ACC112 (cell line): Measurements from ENCODE around the gene TPRKB.
"Not testable (repeated sequence)": the region's sequence is repeated elsewhere in the genome, so short reads cannot be mapped to it uniquely, and the experiment has no call there.

ENCODE experiments used
- H2AFZ ChIP-seq: fragments of 200-600 bp; sonication (generic); one replicate; pipeline ENCODE4 v1.6.0; 2017; ENCODE audit warnings: antibody characterized with exemption, low read length; ENCODE audit not compliant: unreplicated experiment
- H3K27ac ChIP-seq: fragments of 200-600 bp; sonication (generic); 2 replicates; pipeline ENCODE4 v1.5.1; 2014; ENCODE audit warnings: low read depth, mild to moderate bottlenecking, antibody characterized with exemption, low read length, moderate library complexity
- H3K27me3 ChIP-seq: fragments of 200-600 bp; sonication (generic); 2 replicates; pipeline ENCODE4 v1.6.1; 2014; ENCODE audit warnings: mild to moderate bottlenecking, antibody characterized with exemption, low read length, moderate library complexity, mixed read lengths; ENCODE audit not compliant: insufficient read depth
- H3K36me3 ChIP-seq: fragments of 200-600 bp; sonication (generic); 2 replicates; pipeline ENCODE4 v1.6.1; 2016; ENCODE audit warnings: mild to moderate bottlenecking, antibody characterized with exemption, low read length, moderate library complexity, mixed read lengths; ENCODE audit not compliant: insufficient read depth
- H3K4me1 ChIP-seq: fragments of 200-600 bp; sonication (generic); one replicate; pipeline ENCODE4 v1.6.1; 2016; ENCODE audit warnings: low read length, mixed read lengths; ENCODE audit not compliant: insufficient read depth, unreplicated experiment, control insufficient read depth
- H3K4me3 ChIP-seq: fragments of 200-600 bp; sonication (generic); 2 replicates; pipeline ENCODE4 v1.5.1; 2014; ENCODE audit warnings: mild to moderate bottlenecking, low read depth, low read length
- H3K79me2 ChIP-seq: fragments of 200-600 bp; sonication (generic); one replicate; pipeline ENCODE4 v1.6.0; 2016; ENCODE audit warnings: low read length; ENCODE audit not compliant: control insufficient read depth, unreplicated experiment, insufficient read depth

Gene TPRKB

DNA sequence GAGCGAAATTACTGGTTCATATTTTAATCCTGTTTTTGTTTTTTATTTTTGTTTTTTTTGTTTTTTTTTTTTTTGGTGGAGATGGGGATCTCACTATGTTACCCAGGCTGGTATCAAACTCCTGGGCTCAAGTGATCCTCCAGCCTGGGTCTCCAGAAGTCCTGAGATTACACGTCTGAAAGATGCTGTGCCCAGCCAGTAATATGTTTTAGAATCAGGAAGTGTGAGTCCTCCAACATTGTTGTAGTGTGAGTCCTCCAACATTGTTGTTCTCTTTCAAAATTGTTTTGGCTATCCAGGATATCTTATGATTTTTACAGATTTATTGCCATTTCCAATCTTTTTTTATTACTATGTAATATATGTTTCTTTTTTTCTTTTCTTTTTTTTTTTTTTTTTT lies 23.1 kb downstream of the TPRKB start:
- Histone ChIP-seq H3K79me2 (no peaks in the 10 kb centered on the region), H3K4me1 (peaks cover 7% of the 10 kb centered on the region), H3K27ac (no peak overlapping the region), H3K36me3 (no peaks in the 10 kb centered on the region), H3K27me3 (peaks cover 37% of the 10 kb centered on the region), H2AFZ (no peak overlapping the region), H3K4me3 (no peak overlapping the region)

DNA sequence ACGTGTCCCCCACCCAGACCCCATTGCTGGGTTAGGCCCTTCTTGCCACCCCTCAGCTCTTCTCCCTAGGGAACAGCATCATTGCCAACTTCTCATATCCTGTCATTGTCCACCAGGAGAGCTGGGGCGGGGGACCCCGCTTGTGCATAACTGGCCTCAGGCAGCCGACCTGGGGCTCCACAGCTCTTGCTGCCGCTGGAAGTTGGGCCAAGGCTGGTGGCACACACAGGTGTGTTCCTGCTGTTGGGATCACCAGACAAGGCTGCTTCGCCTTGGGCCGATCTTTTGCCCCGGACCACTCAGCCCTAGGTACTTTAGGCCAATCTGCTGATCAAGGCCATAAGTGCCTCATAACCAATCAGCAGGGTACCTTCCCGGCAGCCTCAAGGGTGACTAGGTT lies 28.6 kb downstream of the TPRKB start:
- H3K27me3 ChIP-seq: peaks cover 31% of the 10 kb centered on the region

DNA sequence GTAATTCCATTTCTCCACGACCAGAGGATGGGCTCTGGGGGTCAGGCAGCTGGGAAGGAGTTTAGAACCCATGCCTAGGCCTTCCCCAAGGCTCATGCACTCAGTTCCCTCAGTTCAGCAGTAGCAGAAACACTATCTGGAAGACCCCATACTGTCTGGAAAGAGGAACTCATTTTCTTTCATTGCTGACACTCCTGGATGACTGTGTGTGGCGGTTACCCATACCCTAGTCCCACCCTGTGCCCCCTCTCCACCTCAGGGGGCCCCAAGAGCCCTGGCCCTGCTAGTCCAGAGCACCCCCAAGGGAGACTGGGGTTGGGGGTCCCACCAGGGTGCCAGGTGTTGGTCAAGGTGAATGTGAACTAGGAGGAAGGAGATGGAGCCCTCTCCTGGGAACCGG lies 29.5 kb downstream of the TPRKB start:
- Histone ChIP-seq H3K4me3 (no peak overlapping the region), H3K27ac (no peak overlapping the region), H3K27me3 (peaks cover 25% of the 10 kb centered on the region), H3K4me1 (no peaks in the 10 kb centered on the region), H2AFZ (no peak overlapping the region), H3K79me2 (no peaks in the 10 kb centered on the region), H3K36me3 (no peaks in the 10 kb centered on the region)

More for the DNA sequence above, 28.6 kb downstream of the TPRKB start:
- Histone ChIP-seq H3K4me3 (no peak overlapping the region), H3K79me2 (no peaks in the 10 kb centered on the region), H3K27ac (no peak overlapping the region), H3K4me1 (no peaks in the 10 kb centered on the region), H3K36me3 (no peaks in the 10 kb centered on the region), H2AFZ (no peak overlapping the region)

DNA sequence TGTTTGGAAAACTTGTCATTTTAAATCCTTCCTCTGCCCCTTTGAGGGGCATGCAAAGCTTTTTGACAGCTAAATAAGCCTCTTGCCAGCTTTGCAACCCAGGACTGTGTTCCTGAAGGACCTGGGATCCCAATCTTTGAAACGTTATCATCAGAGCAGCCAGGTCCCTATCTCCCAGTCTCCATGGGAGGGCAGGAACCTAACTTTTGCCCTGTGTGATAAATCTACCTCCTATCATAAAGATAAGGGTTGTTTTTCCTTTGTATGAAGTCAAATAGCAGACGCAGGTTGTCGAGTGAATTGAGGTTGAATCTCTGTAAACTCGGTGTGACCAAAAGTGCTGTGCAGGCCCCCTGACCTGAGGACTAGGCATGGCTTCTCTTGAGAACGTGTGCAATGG lies 30.1 kb downstream of the TPRKB start:
- no peak overlapping the region for H2AFZ ChIP-seq
- peaks cover 25% of the 10 kb centered on the region for H3K27me3 ChIP-seq
- no peak overlapping the region for H3K27ac ChIP-seq
- H3K4me3 ChIP-seq: no peak overlapping the region
- no peaks in the 10 kb centered on the region for H3K79me2 ChIP-seq
- H3K36me3 ChIP-seq: no peaks in the 10 kb centered on the region
- no peaks in the 10 kb centered on the region for H3K4me1 ChIP-seq

DNA sequence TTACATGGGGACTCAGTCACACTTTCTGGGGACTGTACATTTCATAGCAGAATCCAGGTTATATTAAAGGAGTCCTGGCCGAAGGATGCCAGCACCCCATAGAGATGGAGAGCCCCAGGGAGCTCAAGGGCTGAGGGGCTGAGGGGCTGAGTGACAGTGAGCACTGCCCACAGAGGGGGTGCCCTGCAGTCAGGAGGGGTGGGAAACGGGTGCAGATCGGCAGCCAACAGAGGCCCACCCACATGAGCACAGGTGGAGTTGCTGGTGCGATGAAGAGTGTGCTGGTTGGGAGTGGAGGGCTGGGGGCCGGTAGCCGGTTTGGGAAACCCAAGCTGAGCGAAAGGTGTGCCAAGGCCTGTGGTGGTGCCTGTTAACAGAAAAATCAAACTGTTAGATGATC lies 32.1 kb downstream of the TPRKB start:
- no peaks in the 10 kb centered on the region for H3K79me2 ChIP-seq
- H3K36me3 ChIP-seq: no peaks in the 10 kb centered on the region
- no peak overlapping the region for H3K4me3 ChIP-seq
- H3K4me1 ChIP-seq: no peaks in the 10 kb centered on the region
- peaks cover 26% of the 10 kb centered on the region for H3K27me3 ChIP-seq
- H3K27ac ChIP-seq: no peak overlapping the region
- no peak overlapping the region for H2AFZ ChIP-seq

DNA sequence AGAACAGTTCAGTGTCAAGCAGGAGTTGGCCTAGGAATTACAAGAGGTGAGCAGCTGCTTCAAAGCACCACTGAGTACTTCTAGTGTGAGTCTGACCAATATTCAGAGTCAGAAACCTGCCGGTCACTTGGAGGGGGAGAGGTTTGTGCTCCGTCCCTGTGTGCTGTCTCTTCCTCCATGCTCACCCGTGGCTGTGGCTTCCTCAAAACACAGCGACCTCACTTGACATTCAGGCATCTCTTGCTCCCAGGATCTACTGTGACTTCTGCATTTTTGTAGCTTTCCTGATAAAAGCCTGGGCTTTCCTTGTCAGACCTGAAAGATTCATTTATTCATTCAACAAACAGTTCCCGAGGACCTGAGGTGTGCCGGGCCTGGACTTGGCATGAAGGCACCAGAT lies 32.9 kb downstream of the TPRKB start:
- Histone ChIP-seq H3K36me3 (no peaks in the 10 kb centered on the region), H3K27ac (no peak overlapping the region), H2AFZ (no peak overlapping the region), H3K4me3 (no peak overlapping the region), H3K27me3 (peaks cover 29% of the 10 kb centered on the region), H3K79me2 (no peaks in the 10 kb centered on the region), H3K4me1 (no peaks in the 10 kb centered on the region)

DNA sequence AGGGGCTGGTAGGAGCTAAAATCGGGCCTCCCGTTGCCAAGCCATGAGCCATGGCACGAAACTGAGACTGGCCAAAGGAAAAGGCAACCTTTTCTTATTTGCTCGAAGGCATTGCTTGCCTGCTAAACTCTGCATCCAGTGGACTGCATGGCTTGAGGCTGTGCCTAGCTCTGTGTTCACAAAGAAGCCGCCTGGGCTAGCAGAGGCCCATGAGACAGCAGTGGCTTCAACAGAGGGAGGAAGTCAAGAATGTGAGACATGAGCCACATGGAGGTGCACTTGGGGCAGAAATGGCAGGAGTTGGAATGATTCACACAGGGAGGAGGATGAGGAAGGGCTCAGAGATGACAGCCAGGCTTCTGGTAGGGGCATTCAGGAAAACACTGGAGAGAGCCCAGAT lies 33.5 kb downstream of the TPRKB start:
- Histone ChIP-seq H3K36me3 (no peaks in the 10 kb centered on the region), H3K4me1 (no peaks in the 10 kb centered on the region), H3K4me3 (no peak overlapping the region), H3K27ac (no peak overlapping the region), H3K79me2 (no peaks in the 10 kb centered on the region), H2AFZ (no peak overlapping the region), H3K27me3 (peaks cover 24% of the 10 kb centered on the region)

DNA sequence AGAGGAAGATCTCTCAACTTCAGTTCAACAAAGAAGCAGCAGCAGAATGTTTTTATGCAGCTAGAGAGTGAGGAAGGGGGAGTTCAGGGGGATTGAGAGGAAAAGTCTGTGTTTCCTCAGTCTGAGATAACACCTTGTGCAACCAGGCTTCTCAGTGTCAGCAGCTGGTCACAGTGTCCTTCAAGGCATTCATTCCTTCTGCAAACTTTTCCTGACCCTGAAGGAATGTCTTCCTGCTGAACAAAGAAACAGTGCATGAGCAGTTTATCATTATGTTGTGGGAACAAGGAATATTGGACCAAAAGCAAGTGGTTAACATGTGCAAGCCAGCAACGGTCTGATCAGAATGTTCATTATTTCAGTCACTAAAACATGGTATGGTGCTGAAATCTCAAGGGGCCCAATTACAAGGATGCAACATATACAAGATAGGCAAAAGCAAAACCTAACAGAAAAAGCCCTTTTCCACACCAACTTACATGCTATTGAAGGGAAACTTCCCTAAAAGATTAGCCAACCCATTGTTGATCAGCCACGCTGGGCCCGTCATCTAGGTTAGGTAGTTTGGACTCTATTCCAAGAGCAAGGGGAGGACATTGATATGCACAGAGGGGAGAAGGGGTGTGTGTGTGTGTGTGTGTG lies 34.2 kb downstream of the TPRKB start:
- H3K79me2 ChIP-seq, H3K4me1 ChIP-seq, H3K36me3 ChIP-seq, H3K27ac ChIP-seq, H3K4me3 ChIP-seq, H2AFZ ChIP-seq: not testable (repeated sequence)
- H3K27me3 ChIP-seq: peaks cover 24% of the 10 kb centered on the region

DNA sequence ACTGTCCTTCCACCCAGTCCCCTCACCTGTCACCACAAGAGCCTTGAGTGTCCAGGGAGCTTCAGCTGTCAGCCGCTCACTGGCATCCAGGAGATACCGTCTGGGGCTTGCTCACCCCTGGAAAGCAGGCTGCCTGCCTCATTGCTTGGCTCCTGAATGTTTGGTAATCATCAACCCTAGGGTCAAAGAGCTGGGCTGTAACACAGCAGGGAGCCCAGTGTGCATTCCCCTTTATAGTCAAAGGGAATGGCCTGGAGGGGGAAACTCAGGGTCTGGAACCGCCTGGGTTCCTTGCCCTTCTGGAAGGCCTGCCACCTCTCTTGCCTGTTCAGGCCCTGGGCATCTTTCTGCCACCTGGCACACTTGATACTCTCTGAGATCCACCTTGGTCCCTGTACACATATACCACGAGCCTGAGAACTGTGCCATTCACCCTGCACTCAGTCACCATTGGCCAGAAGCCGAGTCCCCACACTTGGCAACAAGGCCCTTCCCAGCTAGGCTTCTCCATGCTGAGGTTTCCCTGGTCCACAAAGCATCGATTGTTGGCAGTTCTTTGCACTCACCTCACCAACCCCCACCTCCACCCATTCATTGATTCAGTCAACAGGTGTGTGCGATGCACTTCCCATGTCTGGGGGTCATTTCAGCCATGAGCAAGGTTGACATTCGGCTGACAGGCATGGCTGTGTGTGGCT lies 35.0 kb downstream of the TPRKB start:
- Histone ChIP-seq H3K79me2 (no peaks in the 10 kb centered on the region), H3K4me3 (no peak overlapping the region), H3K27ac (no peak overlapping the region), H3K27me3 (peaks cover 24% of the 10 kb centered on the region), H3K4me1 (no peaks in the 10 kb centered on the region), H3K36me3 (no peaks in the 10 kb centered on the region), H2AFZ (no peak overlapping the region)

DNA sequence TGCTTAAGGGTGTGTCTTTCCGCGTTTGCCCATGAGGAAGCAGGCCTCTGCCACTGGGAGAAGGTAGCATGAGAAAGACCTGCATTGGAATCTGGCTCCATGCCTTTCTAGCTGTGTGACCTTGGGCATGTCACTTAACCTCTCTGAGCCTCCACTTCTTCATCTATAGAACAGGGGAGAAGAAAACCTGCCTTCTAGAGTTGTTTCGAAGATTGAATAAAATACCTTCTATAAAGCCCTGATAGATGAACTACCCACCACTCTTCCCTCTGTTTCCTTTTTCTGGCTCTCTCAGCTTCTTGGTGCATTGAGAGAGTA lies 35.7 kb downstream of the TPRKB start:
- not testable (repeated sequence) for H3K79me2 ChIP-seq, H3K27ac ChIP-seq, H2AFZ ChIP-seq, H3K36me3 ChIP-seq, H3K4me3 ChIP-seq, H3K4me1 ChIP-seq
- peaks cover 24% of the 10 kb centered on the region for H3K27me3 ChIP-seq

DNA sequence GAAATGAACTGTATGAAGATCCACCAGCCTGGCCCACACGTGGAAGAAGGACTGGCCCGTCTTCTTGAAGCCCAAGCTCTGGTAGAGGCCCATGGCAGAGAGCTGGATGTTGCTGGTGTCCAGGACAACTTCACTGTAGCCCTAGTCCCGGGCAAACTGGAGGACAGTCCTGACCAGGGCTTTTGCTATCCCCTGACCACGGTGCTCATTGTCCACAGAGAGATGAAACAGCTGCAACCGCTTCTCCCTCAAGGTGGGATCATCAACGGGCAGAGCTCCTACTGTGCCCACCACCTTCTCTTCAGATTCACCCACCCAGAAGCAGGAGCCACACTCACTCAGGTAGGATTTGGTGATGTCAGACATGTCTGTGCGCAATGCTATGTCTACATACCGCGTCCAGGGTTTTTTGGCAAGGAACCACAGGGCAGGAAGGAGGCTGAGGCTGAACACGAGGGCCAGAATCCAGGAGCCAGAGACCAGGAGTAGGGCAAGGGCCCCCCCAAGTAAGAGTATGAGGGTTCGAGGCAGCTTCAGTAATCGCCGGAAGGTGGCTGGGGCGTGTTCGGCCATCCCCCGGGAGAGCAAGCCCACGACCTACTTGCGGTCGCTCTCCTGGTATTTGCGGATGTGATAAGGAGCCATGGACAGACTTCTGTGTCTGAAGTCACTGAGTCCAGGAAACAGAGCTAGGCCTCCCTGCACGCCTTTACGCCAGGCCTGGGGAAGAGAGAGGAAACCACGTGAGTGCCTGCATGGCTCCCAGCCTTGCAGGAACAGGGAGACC lies 36.3 kb downstream of the TPRKB start:
- peaks cover 24% of the 10 kb centered on the region for H3K27me3 ChIP-seq
- no peak overlapping the region for H3K4me3 ChIP-seq
- no peaks in the 10 kb centered on the region for H3K79me2 ChIP-seq
- H3K4me1 ChIP-seq: no peaks in the 10 kb centered on the region
- no peak overlapping the region for H3K27ac ChIP-seq
- no peak overlapping the region for H2AFZ ChIP-seq
- no peaks in the 10 kb centered on the region for H3K36me3 ChIP-seq
